H1 (cell line): ENCODE results near the gene SLC2A3. TPM values are rescaled to one million over a fixed set of nuclear protein-coding genes. Genes with fewer than 3 reads are reported as not detected.
"Not testable (repeated sequence)": the region's sequence is repeated elsewhere in the genome, so short reads cannot be mapped to it uniquely, and the experiment has no call there.

Experiments used
- CTCF ChIA-PET: fragments of 300-600 bp; sonication (Branson Sonifier 250); formaldehyde crosslinking; loops from one replicate; lab custom pipeline; 2021; ENCODE audit not compliant: partially characterized antibody; lab: Charles Lee
- POLR2A ChIA-PET: fragments of 300-600 bp; sonication (Branson Sonifier 250); formaldehyde crosslinking; loops from one replicate; lab custom pipeline; 2021; ENCODE audit warnings: inconsistent platforms; ENCODE audit not compliant: partially characterized antibody; lab: Charles Lee
- DNase-seq, 2 experiments: peaks; one replicate each; pipeline versions ENCODE4 v3.0.0 to v3.0.0-alpha.2; 2010 to 2022; ENCODE audit warnings: low spot score in 2 of 2, low read depth in 1 of 2, mixed read lengths in 1 of 2
- FAIRE-seq: peaks from 2 replicates; lab custom pipeline; 2011; peaks lifted over from hg19 to GRCh38; lab: Jason Lieb, UNC
- H2AFZ ChIP-seq: 2 replicates; pipeline ENCODE4 v1.8.1; 2012; ENCODE audit warnings: low read length, inconsistent platforms
- H2AK5ac ChIP-seq: 2 replicates; pipeline ENCODE4 v1.6.1; 2013; ENCODE audit warnings: low read depth, low read length
- H2BK120ac ChIP-seq: replicated peaks from 2 replicates; pipeline ENCODE3; 2013; ENCODE audit warnings: low read depth, low read length, inconsistent platforms
- H2BK12ac ChIP-seq: 2 replicates; pipeline ENCODE4 v1.6.1; 2013; ENCODE audit warnings: low read depth, low read length
- H2BK15ac ChIP-seq: 2 replicates; pipeline ENCODE4 v1.6.1; 2013; ENCODE audit warnings: low read length
- H2BK20ac ChIP-seq: 2 replicates; pipeline ENCODE4 v1.6.1; 2013; ENCODE audit warnings: low read length
- H2BK5ac ChIP-seq: 2 replicates; pipeline ENCODE4 v1.6.1; 2013; ENCODE audit warnings: low read depth, low read length
- H3K14ac ChIP-seq: 2 replicates; pipeline ENCODE4 v1.6.1; 2013; ENCODE audit warnings: inconsistent platforms; ENCODE audit not compliant: insufficient read length
- H3K18ac ChIP-seq: 2 replicates; pipeline ENCODE4 v1.6.1; 2013; ENCODE audit warnings: low read length; ENCODE audit errors: extremely low read depth
- H3K23ac ChIP-seq: 2 replicates; pipeline ENCODE4 v1.6.1; 2013; ENCODE audit warnings: inconsistent platforms; ENCODE audit not compliant: insufficient read length
- H3K23me2 ChIP-seq: 2 replicates; pipeline ENCODE4 v1.6.1; 2013; ENCODE audit warnings: low read depth, low read length
- H3K27ac ChIP-seq: 2 replicates; pipeline ENCODE4 v1.6.1; 2011; ENCODE audit warnings: low read depth, low read length, inconsistent platforms
- H3K27me3 ChIP-seq, 4 experiments: replicated peaks in 1 of 4; 1 replicate in 1 of 4; 2 replicates in 3 of 4; pipeline versions ENCODE4 v1.6.1 to v1.8.1; 2011 to 2013; ENCODE audit warnings: low read length in 3 of 4, mild to moderate bottlenecking in 3 of 4, inconsistent platforms in 2 of 4, mixed read lengths in 2 of 4, moderate library complexity in 1 of 4; ENCODE audit not compliant: control insufficient read depth in 3 of 4, insufficient read depth in 3 of 4; ENCODE audit errors: extremely low read depth in 1 of 4
- H3K36me3 ChIP-seq, 4 experiments: 2 replicates each; pipeline versions ENCODE4 v1.6.1 to v1.8.1; 2011 to 2013; ENCODE audit warnings: mild to moderate bottlenecking in 4 of 4, low read length in 3 of 4, moderate library complexity in 2 of 4, control low read depth in 1 of 4, inconsistent platforms in 1 of 4; ENCODE audit not compliant: insufficient read depth in 4 of 4, control insufficient read depth in 2 of 4
- H3K4ac ChIP-seq: replicated peaks from 2 replicates; pipeline ENCODE3; 2013; ENCODE audit warnings: low read length, low read depth, mixed read lengths, inconsistent platforms; ENCODE audit not compliant: insufficient read length
- H3K4me1 ChIP-seq, 4 experiments: replicated peaks in 1 of 4; 1 replicate in 1 of 4; 2 replicates in 3 of 4; pipeline versions ENCODE4 v1.6.1 to v1.8.1; 2011 to 2013; ENCODE audit warnings: low read length in 3 of 4, inconsistent platforms in 2 of 4, mixed read lengths in 1 of 4; ENCODE audit not compliant: insufficient read depth in 4 of 4, control insufficient read depth in 3 of 4
- H3K4me2 ChIP-seq, 2 experiments: 2 replicates each; pipeline versions ENCODE4 v1.6.1 to v1.8.1; 2011 to 2013; ENCODE audit warnings: low read depth in 2 of 2, low read length in 2 of 2, control low read depth in 1 of 2, inconsistent platforms in 1 of 2, mild to moderate bottlenecking in 1 of 2; ENCODE audit not compliant: insufficient read depth in 1 of 2
- H3K4me3 ChIP-seq, 4 experiments: fragments of 200-600, 300-600 bp in 1 of 4; sonication (generic), shearing (Covaris generic), sonication (Bioruptor Twin) in 1 of 4; 2 replicates each; pipeline versions ENCODE4 v1.5.1 to v1.8.1; 2011 to 2016; ENCODE audit warnings: low read length in 4 of 4, low read depth in 3 of 4, control low read depth in 2 of 4, inconsistent platforms in 2 of 4, mild to moderate bottlenecking in 2 of 4, mixed read lengths in 1 of 4, moderate library complexity in 1 of 4; ENCODE audit not compliant: insufficient read depth in 2 of 4; ENCODE audit errors: extremely low read depth in 1 of 4
- H3K56ac ChIP-seq: replicated peaks from 2 replicates; pipeline ENCODE3; 2013; ENCODE audit warnings: low read depth, mild to moderate bottlenecking, mixed read lengths, low read length, inconsistent platforms; ENCODE audit not compliant: insufficient read length
- H3K79me1 ChIP-seq: 2 replicates; pipeline ENCODE4 v1.6.1; 2013; ENCODE audit warnings: low read depth, low read length, control low read depth
- H3K79me2 ChIP-seq, 2 experiments: 2 replicates each; pipeline versions ENCODE4 v1.6.1 to v1.8.1; 2012 to 2013; ENCODE audit warnings: low read length in 2 of 2, mild to moderate bottlenecking in 2 of 2, inconsistent platforms in 1 of 2; ENCODE audit not compliant: insufficient read depth in 2 of 2, control insufficient read depth in 1 of 2
- H3K9ac ChIP-seq, 4 experiments: replicated peaks in 1 of 4; 1 replicate in 1 of 4; 2 replicates in 3 of 4; pipeline versions ENCODE4 v1.6.1 to v1.8.1; 2011 to 2013; ENCODE audit warnings: low read depth in 3 of 4, low read length in 3 of 4, control low read depth in 2 of 4, mild to moderate bottlenecking in 2 of 4, moderate library complexity in 2 of 4, inconsistent platforms in 1 of 4; ENCODE audit errors: extremely low read depth in 1 of 4
- H3K9me3 ChIP-seq, 2 experiments: 2 replicates each; pipeline versions ENCODE4 v1.6.1 to v1.8.1; 2012 to 2013; ENCODE audit warnings: mild to moderate bottlenecking in 2 of 2, moderate library complexity in 2 of 2, control low read depth in 1 of 2, inconsistent platforms in 1 of 2, low read depth in 1 of 2, low read length in 1 of 2, mixed read lengths in 1 of 2; ENCODE audit not compliant: insufficient read depth in 2 of 2
- H4K20me1 ChIP-seq, 2 experiments: replicated peaks in 1 of 2; 2 replicates each; pipeline versions ENCODE3 to v1.8.1; 2011 to 2013; ENCODE audit warnings: inconsistent platforms in 2 of 2, low read length in 2 of 2, mild to moderate bottlenecking in 1 of 2; ENCODE audit not compliant: insufficient read depth in 2 of 2, control insufficient read depth in 1 of 2
- H4K5ac ChIP-seq: 2 replicates; pipeline ENCODE4 v1.6.1; 2013; ENCODE audit warnings: low read length, low read depth, mixed read lengths, inconsistent platforms; ENCODE audit not compliant: insufficient read length
- H4K8ac ChIP-seq: 2 replicates; pipeline ENCODE4 v1.8.0; 2013; ENCODE audit warnings: mild to moderate bottlenecking, moderate library complexity, low read length, inconsistent platforms; ENCODE audit not compliant: insufficient read depth; ENCODE audit errors: extremely low read depth
- H4K91ac ChIP-seq: replicated peaks from 2 replicates; pipeline ENCODE3; 2013; ENCODE audit warnings: low read length, mixed read lengths, inconsistent platforms; ENCODE audit not compliant: insufficient read length
- WGBS, 2 experiments: shearing (Covaris generic) in 1 of 2; methylation state at CpG; one replicate each; pipeline versions ENCODE4 v1.1.6 to v1.1.7; 2013 to 2015; ENCODE audit warnings: low lambda C conversion rate in 2 of 2, mixed read lengths in 2 of 2, inconsistent platforms in 1 of 2, low coverage in 1 of 2, missing lambda C conversion rate in 1 of 2; ENCODE audit not compliant: insufficient replicate concordance in 2 of 2, insufficient coverage in 1 of 2, insufficient read length in 1 of 2; ENCODE audit errors: extremely low coverage in 1 of 2, missing lambda C conversion rate in 1 of 2; 5-methylcytosine and 5-hydroxymethylcytosine counted together
- polyA plus RNA-seq, 7 experiments: library from polyadenylated mRNA; depleted of rRNA in 3 of 7; stranded (reverse) in 5 of 7; unstranded in 2 of 7; fragments of >200 nt in 5 of 7; fragments of 200-250 nt in 2 of 7; gene quantifications; 1 replicate in 5 of 7; 2 replicates in 1 of 7; 4 replicates in 1 of 7; pipeline versions ENCODE4 v1.2.1 to v1.2.3, GENCODE V29; 2011 to 2013; ENCODE audit warnings: missing spikeins in 2 of 7, mixed read lengths in 2 of 7
- total RNA-seq: library from RNA; stranded (reverse); fragmentation: NEBNext Ultra II Directional; extraction: Animal tissue kit (Norgen Biotek cat#: 25700); gene quantifications from 2 replicates; pipeline ENCODE4 v1.2.1, GENCODE V29; 2021

SLC2A3 gene
- total and polyA plus RNA-seq, 2 of the 8 experiments (the other 6 are each of a cell fraction or from before 2014, with no cell fraction given), result 417 to 688 TPM

DNA sequence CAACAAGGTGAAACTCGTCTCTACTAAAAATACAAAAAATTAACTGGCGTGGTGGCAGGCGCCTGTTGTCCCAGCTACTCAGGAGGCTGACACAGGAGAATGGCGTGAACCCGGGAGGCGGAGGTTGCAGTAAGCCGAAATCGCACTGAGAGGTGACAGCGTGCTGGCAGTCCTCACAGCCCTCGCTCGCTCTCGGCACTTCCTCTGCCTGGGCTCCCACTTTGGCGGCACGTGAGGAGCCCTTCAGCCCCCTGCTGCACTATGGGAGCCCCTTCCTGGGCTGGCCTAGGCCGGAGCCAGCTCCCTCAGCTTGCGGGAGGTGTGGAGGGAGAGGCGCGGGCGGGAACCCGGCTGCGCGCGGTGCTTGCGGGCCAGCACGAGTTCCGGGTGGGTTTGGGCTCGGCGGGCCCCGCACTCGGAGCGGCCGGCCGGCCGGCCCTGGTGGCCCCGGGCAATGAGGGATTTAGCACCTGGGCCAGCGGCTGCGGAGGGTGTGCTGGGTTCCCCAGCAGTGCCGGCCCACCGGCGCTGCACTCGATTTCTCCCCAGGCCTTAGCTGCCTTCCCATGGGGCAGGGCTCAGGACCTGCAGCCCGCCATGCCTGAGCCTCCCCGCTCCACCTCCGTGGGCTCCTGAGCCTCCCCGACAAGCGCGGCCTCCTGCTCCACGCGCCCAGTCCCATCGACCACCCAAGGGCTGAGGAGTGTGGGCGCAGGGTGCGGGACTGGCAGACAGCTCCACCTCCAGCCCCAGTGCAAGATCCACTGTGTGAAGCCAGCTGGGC is 54.8 kb downstream of the SLC2A3 start:
- H3K4me1 ChIP-seq, DNase-seq: not testable (repeated sequence)
- CTCF ChIA-PET, result interaction anchor here (0.6 to 2.7 kb wide), 8 partner anchors 10 to 79 kb away, joined by 3 to 11 read pairs (median 4); no protein-coding TSS in a partner anchor

More for the DNA sequence above, 54.8 kb downstream of the SLC2A3 start:
- not testable (repeated sequence) for H3K56ac ChIP-seq, H3K27ac ChIP-seq, H3K9me3 ChIP-seq, H3K4me3 ChIP-seq, H3K36me3 ChIP-seq, H2BK20ac ChIP-seq, FAIRE-seq, H2AFZ ChIP-seq, H2AK5ac ChIP-seq, H3K9ac ChIP-seq, H4K5ac ChIP-seq, H4K8ac ChIP-seq, H2BK120ac ChIP-seq, H3K14ac ChIP-seq, H3K79me2 ChIP-seq, H2BK5ac ChIP-seq, H4K20me1 ChIP-seq, H3K23me2 ChIP-seq, H3K4me2 ChIP-seq, H3K27me3 ChIP-seq, H3K4ac ChIP-seq, H3K23ac ChIP-seq, H3K18ac ChIP-seq, H3K79me1 ChIP-seq
- H4K91ac ChIP-seq, result peak overlapping the region; percentile 81
- peak overlapping the region; percentile 50; the same call in 1 of the 2 replicates for H2BK12ac ChIP-seq
- POLR2A ChIA-PET, result interaction anchor here (0.8 to 1.8 kb wide), 6 partner anchors 8 to 89 kb away, joined by 3 to 14 read pairs (median 4); partner anchors contain the start of gene SLC2A14
- WGBS, 2 experiments, result 95% methylated on average over 35 of the region's 52 CpGs; no CpG with 5 or more reads in 1 of the 2 experiments
- H2BK15ac ChIP-seq, result peak overlapping the region; percentile 29; the same call in 1 of the 2 replicates
